Activated CD4-positive, alpha-beta memory T cell treated with anti-CD3 and anti-CD28 coated beads, Interleukin-2, amount 10 ng/mL, durations not matched to agents 7 days and 5 days (primary cell): Measurements from ENCODE around the gene SYNPO. TPM values are rescaled to one million over a fixed set of nuclear protein-coding genes. Genes with fewer than 3 reads are reported as not detected.

Experiments used
- CTCF ChIA-PET: fragments of 350-600 bp; sonication (Branson Sonifier 250); formaldehyde crosslinking; loops from one replicate; lab custom pipeline; 2021; ENCODE audit warnings: antibody characterized with exemption, inconsistent platforms; lab: Charles Lee
- POLR2A ChIA-PET: fragments of 350-600 bp; sonication (Branson Sonifier 250); formaldehyde crosslinking; loops from one replicate; lab custom pipeline; 2021; ENCODE audit warnings: antibody characterized with exemption; lab: Charles Lee
- DNase-seq: peaks from one replicate; pipeline ENCODE4 v3.0.0-alpha.2; 2020
- H3K27ac Mint-ChIP-seq: one replicate; pipeline ENCODE4 v1.8.0; 2021; ENCODE audit warnings: mild to moderate bottlenecking, mixed read lengths
- H3K27me3 Mint-ChIP-seq: one replicate; pipeline ENCODE4 v1.8.0; 2021; ENCODE audit warnings: mixed read lengths
- H3K36me3 Mint-ChIP-seq: one replicate; pipeline ENCODE4 v1.8.0; 2021; ENCODE audit warnings: low read depth, mixed read lengths
- H3K4me1 Mint-ChIP-seq: one replicate; pipeline ENCODE4 v1.8.0; 2021; ENCODE audit warnings: mixed read lengths
- H3K4me3 Mint-ChIP-seq: one replicate; pipeline ENCODE4 v1.8.0; 2021; ENCODE audit warnings: mild to moderate bottlenecking, mixed read lengths
- H3K9me3 Mint-ChIP-seq: one replicate; pipeline ENCODE4 v1.8.0; 2021; ENCODE audit warnings: mixed read lengths
- total RNA-seq, 2 experiments: library from RNA; stranded (reverse); gene quantifications; one replicate each; pipeline ENCODE4 v1.2.3, GENCODE V29; 2021

SYNPO gene
- total RNA-seq, 2 experiments from 2014 or later, result 0.08 to 0.10 TPM

DNA sequence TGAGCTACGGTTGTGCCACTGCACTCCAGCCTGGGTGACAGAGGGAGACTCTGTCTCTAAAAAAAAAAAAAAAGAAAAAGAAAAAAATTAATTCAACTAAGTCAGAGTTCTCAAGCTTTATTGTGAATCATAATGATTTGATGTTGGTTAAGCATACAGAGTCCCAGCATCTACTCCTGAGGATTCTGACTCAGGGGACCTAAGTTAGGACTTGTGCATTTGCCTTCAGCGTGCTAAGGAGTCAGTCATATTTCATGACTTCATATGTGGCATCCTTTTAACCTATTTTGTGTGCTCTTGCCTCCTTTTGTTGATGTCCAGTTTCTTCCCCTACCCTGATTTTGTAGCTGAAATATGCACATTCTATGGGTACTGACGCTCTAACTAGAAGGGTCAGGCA, 23.5 kb downstream of the SYNPO start:
- Mint-ChIP-seq H3K27ac (no peak overlapping the region), H3K27me3 (peaks cover 11% of the 10 kb centered on the region), H3K9me3 (no peaks in the 10 kb centered on the region), H3K36me3 (no peaks in the 10 kb centered on the region), H3K4me1 (no peaks in the 10 kb centered on the region), H3K4me3 (no peak overlapping the region)
- DNase-seq, result no peak
- ChIA-PET POLR2A (interaction anchor here (1.5 kb wide), 1 partner anchor 37 kb away, joined by 4 read pairs; the partner anchor contains the start of gene RBM22), CTCF (no interaction called here)

DNA sequence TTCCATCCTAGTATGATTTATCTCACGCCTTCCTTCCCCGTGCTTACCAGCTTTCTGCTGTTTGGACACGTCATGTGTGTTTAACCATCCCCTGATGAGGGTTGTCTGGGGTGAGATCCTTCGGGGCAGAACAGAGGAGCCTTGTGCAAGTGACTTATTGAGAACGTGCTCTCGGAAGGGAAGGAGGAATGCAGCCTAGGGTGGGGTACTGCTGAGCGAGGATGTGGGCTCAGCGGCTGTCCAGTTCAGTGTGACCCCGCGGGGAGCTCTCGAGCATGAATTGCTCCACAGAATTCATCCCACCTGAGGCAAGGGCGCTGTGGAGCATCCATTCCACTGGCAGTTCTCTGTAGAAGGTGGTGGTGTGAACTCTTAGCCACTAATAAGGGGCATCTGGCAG, 24.6 kb downstream of the SYNPO start:
- Mint-ChIP-seq H3K27ac (no peak overlapping the region), H3K9me3 (no peaks in the 10 kb centered on the region), H3K4me3 (no peak overlapping the region), H3K27me3 (peaks cover 13% of the 10 kb centered on the region), H3K36me3 (no peaks in the 10 kb centered on the region), H3K4me1 (no peaks in the 10 kb centered on the region)
- no peak for DNase-seq
- ChIA-PET CTCF (interaction anchor here (0.5 to 0.6 kb wide), 2 partner anchors 8 to 91 kb away, joined by 3 to 4 read pairs; no protein-coding TSS in a partner anchor), POLR2A (no interaction called here)

DNA sequence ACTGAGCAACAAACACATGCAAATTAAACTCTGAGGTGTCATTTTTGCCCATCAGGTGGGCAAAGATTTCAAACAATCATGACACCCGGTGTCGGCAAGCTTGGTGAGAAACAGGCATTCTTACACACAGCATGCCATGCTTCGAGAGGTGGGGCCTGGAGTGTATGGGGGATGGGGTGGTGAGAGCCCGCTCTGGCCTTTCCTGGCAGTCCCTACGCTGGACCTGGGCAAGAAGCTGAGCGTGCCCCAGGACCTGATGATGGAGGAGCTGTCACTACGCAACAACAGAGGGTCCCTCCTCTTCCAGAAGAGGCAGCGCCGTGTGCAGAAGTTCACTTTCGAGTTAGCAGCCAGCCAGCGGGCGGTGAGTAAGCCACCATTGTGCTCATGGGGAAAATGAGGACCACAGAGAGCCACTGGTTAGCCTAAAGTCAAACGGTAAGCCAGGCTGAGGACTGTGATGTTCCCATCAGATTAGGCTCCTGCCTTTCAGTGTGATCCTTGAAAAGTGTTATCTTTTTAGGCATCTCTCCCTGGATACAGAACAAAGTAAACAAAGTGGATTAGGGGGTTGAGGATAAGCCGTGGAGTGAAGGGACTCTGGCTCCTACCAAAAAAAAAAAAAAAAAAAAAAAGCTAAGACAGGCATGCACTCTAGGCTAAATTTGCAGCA, 30.0 kb downstream of the SYNPO start:
- Mint-ChIP-seq H3K4me1 (peaks cover 7% of the 10 kb centered on the region), H3K27me3 (peaks cover 22% of the 10 kb centered on the region), H3K27ac (no peak overlapping the region), H3K4me3 (no peak overlapping the region), H3K36me3 (no peaks in the 10 kb centered on the region), H3K9me3 (no peaks in the 10 kb centered on the region)
- CTCF ChIA-PET, result interaction anchor here (1.5 kb wide), 1 partner anchor 30 kb away, joined by 4 read pairs; the partner anchor contains the start of gene RBM22
- no peak for DNase-seq
- POLR2A ChIA-PET, result interaction anchor here (1.7 kb wide), 1 partner anchor 30 kb away, joined by 6 read pairs; the partner anchor contains the start of gene RBM22

DNA sequence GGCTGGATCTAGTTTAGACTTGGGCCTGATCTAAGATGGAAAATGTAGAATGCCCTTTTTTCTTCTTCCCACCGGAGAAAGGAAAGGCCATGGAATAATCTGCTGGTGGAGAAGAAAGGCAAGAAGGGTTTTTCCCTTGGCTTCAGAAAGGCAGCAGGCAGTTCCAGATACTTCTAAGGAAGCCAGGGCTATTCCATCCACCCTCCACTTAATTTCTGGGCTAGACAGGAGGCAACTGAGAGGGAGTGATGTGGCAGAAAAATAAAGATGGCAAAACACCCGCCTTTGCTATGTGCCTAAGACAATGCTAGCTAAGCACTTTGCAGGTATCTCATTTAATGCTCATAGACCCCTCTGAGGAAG, 30.5 kb downstream of the SYNPO start:
- CTCF ChIA-PET, result interaction anchor here (1.5 kb wide), 1 partner anchor 30 kb away, joined by 4 read pairs; the partner anchor contains the start of gene RBM22
- DNase-seq, result no peak
- H3K4me1 Mint-ChIP-seq, result peaks cover 7% of the 10 kb centered on the region
- POLR2A ChIA-PET, result interaction anchor here (1.7 kb wide), 1 partner anchor 30 kb away, joined by 6 read pairs; the partner anchor contains the start of gene RBM22
- peaks cover 22% of the 10 kb centered on the region for H3K27me3 Mint-ChIP-seq
- H3K27ac Mint-ChIP-seq, result no peak overlapping the region
- no peaks in the 10 kb centered on the region for H3K9me3 Mint-ChIP-seq
- H3K36me3 Mint-ChIP-seq, result no peaks in the 10 kb centered on the region
- H3K4me3 Mint-ChIP-seq, result no peak overlapping the region

DNA sequence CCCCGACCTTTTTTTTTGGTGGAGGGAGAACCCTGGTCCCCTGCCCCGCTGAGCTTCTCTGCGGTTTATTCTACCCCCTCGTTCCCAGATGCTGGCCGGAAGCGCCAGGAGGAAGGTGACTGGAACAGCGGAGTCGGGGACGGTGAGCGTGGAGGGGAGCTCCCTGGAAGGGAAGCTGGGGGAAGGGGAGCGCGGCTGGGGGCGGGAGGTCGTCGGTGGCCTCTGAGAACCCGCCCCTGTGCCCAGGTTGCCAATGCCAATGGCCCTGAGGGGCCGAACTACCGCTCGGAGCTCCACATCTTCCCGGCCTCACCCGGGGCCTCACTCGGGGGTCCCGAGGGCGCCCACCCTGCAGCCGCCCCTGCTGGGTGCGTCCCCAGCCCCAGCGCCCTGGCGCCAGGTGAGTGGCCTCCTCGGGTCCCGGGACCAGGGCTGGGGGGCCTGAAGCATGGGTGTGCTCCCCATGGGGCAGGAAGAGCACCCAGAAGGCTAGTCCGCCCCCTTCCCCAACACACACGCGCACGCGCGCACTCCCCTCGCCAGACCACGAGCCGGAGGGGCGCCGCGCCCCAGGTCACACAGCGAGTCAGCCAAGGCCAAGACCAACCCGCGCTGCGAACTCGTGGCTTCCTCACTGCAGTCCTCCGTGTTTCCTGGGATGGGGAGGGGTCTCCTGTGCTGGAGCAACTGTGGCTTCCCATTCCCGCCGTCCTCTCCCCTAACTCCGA, 31.2 kb downstream of the SYNPO start:
- peaks cover 7% of the 10 kb centered on the region for H3K4me1 Mint-ChIP-seq
- H3K9me3 Mint-ChIP-seq, result no peaks in the 10 kb centered on the region
- ChIA-PET POLR2A (interaction anchor here (1.6 to 1.7 kb wide), 2 partner anchors 15 to 29 kb away, joined by 5 to 6 read pairs; partner anchors contain the start of gene RBM22), CTCF (interaction anchor here (1.5 kb wide), 1 partner anchor 29 kb away, joined by 4 read pairs; the partner anchor contains the start of gene RBM22)
- H3K27me3 Mint-ChIP-seq, result peaks cover 22% of the 10 kb centered on the region
- no peaks in the 10 kb centered on the region for H3K36me3 Mint-ChIP-seq
- no peak for DNase-seq
- peak overlapping the region; percentile 63 for H3K4me3 Mint-ChIP-seq
- H3K27ac Mint-ChIP-seq, result no peak overlapping the region

- peak; percentile 27 for DNase-seq
- Mint-ChIP-seq H3K27me3 (peaks cover 22% of the 10 kb centered on the region), H3K4me3 (peak overlapping the region; percentile 63), H3K36me3 (no peaks in the 10 kb centered on the region), H3K4me1 (peaks cover 7% of the 10 kb centered on the region), H3K9me3 (no peaks in the 10 kb centered on the region), H3K27ac (no peak overlapping the region)
- CTCF ChIA-PET, result no interaction called here
- POLR2A ChIA-PET, result interaction anchor here (0.7 to 1.7 kb wide), 3 partner anchors 15 to 28 kb away, joined by 3 to 6 read pairs (median 5); partner anchors contain the start of gene RBM22
These were observed 31.9 kb downstream of the SYNPO start for GRCh38 chr5:150672237-150672883.

GRCh38 chr5:150672884-150673275, 32.4 kb downstream of the SYNPO start:
- ChIA-PET POLR2A (interaction anchor here (0.7 to 1.6 kb wide), 2 partner anchors 16 to 18 kb away, joined by 3 to 5 read pairs; no protein-coding TSS in a partner anchor), CTCF (interaction anchor here (1.1 kb wide), 1 partner anchor 378 kb away, joined by 3 read pairs; no protein-coding TSS in a partner anchor)
- H3K4me3 Mint-ChIP-seq, result no peak overlapping the region
- H3K9me3 Mint-ChIP-seq, result no peaks in the 10 kb centered on the region
- peaks cover 7% of the 10 kb centered on the region for H3K4me1 Mint-ChIP-seq
- H3K27ac Mint-ChIP-seq, result no peak overlapping the region
- peaks cover 22% of the 10 kb centered on the region for H3K27me3 Mint-ChIP-seq
- DNase-seq, result no peak
- no peaks in the 10 kb centered on the region for H3K36me3 Mint-ChIP-seq

- Mint-ChIP-seq H3K4me3 (no peak overlapping the region), H3K4me1 (peaks cover 7% of the 10 kb centered on the region), H3K9me3 (no peaks in the 10 kb centered on the region), H3K27ac (no peak overlapping the region), H3K36me3 (no peaks in the 10 kb centered on the region), H3K27me3 (peaks cover 22% of the 10 kb centered on the region)
- CTCF ChIA-PET, result no interaction called here
- POLR2A ChIA-PET, result no interaction called here
- DNase-seq, result no peak
These were observed 33.9 kb downstream of the SYNPO start for GRCh38 chr5:150674341-150674821.

DNA sequence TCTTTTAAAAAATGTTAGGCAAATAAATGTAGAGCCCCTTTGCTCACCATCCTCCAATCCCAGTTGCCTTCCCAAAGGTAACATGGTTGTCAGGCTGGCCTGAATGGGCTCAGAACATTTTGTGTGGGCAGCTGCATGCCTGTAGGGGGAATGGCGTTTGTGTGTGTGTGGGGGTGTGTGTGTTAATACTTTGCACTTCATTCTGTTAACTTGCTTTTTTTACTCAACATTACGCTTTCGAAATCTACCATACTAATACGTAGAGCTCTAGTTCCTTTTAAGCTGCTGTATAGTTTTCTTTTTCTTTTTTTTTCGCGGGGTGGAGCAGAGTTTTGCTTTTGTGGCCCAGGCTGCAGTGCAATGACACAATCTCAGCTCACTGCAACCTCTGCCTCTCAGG, 34.6 kb downstream of the SYNPO start:
- H3K27me3 Mint-ChIP-seq, result peaks cover 19% of the 10 kb centered on the region
- CTCF ChIA-PET, result interaction anchor here (0.7 kb wide), 1 partner anchor 26 kb away, joined by 4 read pairs; the partner anchor contains the start of gene RBM22
- H3K36me3 Mint-ChIP-seq, result no peaks in the 10 kb centered on the region
- no peak overlapping the region for H3K4me3 Mint-ChIP-seq
- H3K4me1 Mint-ChIP-seq, result peaks cover 7% of the 10 kb centered on the region
- H3K9me3 Mint-ChIP-seq, result no peaks in the 10 kb centered on the region
- DNase-seq, result no peak
- H3K27ac Mint-ChIP-seq, result no peak overlapping the region
- POLR2A ChIA-PET, result no interaction called here

DNA sequence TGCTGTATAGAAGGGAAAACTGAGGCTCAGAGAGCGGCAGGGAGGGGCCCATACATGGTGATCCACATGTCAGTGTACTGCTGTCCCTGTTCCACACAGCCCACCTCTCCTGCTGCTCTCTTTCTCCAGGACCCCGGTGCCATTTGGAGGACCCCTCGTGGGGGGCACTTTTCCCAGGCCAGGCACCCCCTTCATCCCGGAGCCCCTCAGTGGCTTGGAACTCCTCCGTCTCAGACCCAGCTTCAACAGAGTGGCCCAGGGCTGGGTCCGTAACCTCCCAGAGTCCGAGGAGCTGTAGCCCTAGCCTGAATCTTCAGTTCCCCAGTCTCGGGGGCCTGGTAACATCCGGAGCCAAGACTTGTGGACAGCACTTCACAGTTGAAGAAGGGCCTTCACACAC, 36.1 kb downstream of the SYNPO start:
- no peak for DNase-seq
- H3K4me3 Mint-ChIP-seq, result no peak overlapping the region
- H3K4me1 Mint-ChIP-seq, result peaks cover 5% of the 10 kb centered on the region
- H3K27ac Mint-ChIP-seq, result no peak overlapping the region
- H3K9me3 Mint-ChIP-seq, result no peaks in the 10 kb centered on the region
- CTCF ChIA-PET, result no interaction called here
- H3K36me3 Mint-ChIP-seq, result peaks cover 3% of the 10 kb centered on the region
- POLR2A ChIA-PET, result no interaction called here
- peaks cover 4% of the 10 kb centered on the region for H3K27me3 Mint-ChIP-seq

DNA sequence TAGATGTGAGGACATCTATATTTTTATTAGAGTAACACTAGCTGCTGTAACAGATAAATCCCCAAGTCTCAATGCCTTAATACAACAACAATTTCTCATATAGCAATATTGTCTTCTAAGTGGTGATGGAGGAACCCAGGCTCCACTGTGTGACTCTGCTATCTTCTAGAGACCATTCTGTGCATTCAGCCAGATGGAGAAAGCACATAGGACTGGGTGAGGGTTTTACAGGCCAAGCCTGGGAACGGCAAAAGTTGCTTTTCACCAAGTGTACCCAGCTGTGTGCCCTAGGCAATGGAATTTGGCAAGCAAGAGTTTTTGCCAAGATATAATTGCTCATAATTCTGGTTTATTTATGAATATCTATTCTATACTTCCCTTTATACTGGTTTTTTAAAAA, 48.7 kb downstream of the SYNPO start:
- no peak overlapping the region for H3K4me3 Mint-ChIP-seq

DNA sequence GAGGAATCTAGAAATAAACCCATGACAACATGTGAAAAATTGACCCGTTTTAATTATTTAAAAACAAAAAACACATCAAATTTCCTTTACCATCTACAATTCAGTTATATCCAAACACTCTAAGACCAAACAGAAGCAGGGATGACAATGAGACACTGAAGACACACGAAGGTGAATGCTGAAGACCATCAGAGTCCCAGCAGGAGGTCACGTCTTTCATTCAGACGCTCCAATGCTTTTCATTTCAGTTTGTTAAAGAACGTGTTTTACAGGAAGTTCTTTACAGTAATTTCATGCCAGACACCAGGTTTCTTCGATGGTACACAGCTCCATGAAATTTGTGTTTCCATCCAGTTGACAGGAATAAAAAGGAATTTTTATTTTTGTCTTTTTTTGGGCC, 50.3 kb downstream of the SYNPO start:
- no peak for DNase-seq
- CTCF ChIA-PET, result interaction anchor here (1.6 kb wide), 1 partner anchor 10 kb away, joined by 5 read pairs; the partner anchor contains the start of gene RBM22
- no peak overlapping the region for H3K4me3 Mint-ChIP-seq
- peaks cover 59% of the 10 kb centered on the region for H3K36me3 Mint-ChIP-seq
- no peak overlapping the region for H3K27ac Mint-ChIP-seq
- H3K27me3 Mint-ChIP-seq, result no peaks in the 10 kb centered on the region
- POLR2A ChIA-PET, result interaction anchor here (1.3 to 1.6 kb wide), 2 partner anchors 10 to 18 kb away, joined by 3 to 6 read pairs; partner anchors contain the start of gene RBM22
- no peaks in the 10 kb centered on the region for H3K9me3 Mint-ChIP-seq
- no peaks in the 10 kb centered on the region for H3K4me1 Mint-ChIP-seq

More for the DNA sequence above, 48.7 kb downstream of the SYNPO start:
- H3K27me3 Mint-ChIP-seq, result no peaks in the 10 kb centered on the region
- H3K9me3 Mint-ChIP-seq, result no peaks in the 10 kb centered on the region
- ChIA-PET CTCF (interaction anchor here (1.0 kb wide), 1 partner anchor 32 kb away, joined by 4 read pairs; no protein-coding TSS in a partner anchor), POLR2A (interaction anchor here (1.2 kb wide), 1 partner anchor 8 kb away, joined by 3 read pairs; no protein-coding TSS in a partner anchor)
- peaks cover 43% of the 10 kb centered on the region for H3K36me3 Mint-ChIP-seq
- H3K27ac Mint-ChIP-seq, result no peak overlapping the region
- DNase-seq, result no peak
- H3K4me1 Mint-ChIP-seq, result no peaks in the 10 kb centered on the region
